Left ventricle myocardium superior (tissue), 1 donor: ENCODE measurements around the gene CELF4. TPM values are rescaled to one million over a fixed set of nuclear protein-coding genes. Genes with fewer than 3 reads are reported as not detected.
A peak's percentile ranks its signal among the peaks of the same experiment; 100 is the strongest.

Experiments
- ATAC-seq: fragments of 200-7000 bp; cut with Tn5 transposase; one replicate; pipeline ENCODE4 v1.9.1; 2020; ENCODE audit warnings: mild to moderate bottlenecking, moderate library complexity
- DNase-seq: peaks from one replicate; pipeline ENCODE4 v3.0.0-alpha.2; 2020
- intact Hi-C: fragments of 100-400 bp; cut with micrococcal nuclease; formaldehyde crosslinking; loops from one replicate; pipeline ENCODE4 v1.11.0; 2022
- total RNA-seq: library from RNA; stranded (reverse); fragmentation: NEBNext Ultra II Directional; extraction: Animal tissue kit (Norgen Biotek cat#: 25700); gene quantifications from one replicate; pipeline ENCODE4 v1.2.1, GENCODE V29; 2021
- donor health status: DM: no; HTN: yes; CAD: no; lungs with severe emphysema.

CELF4 gene
- total RNA-seq, 1 donor from 2014 or later, result 0.52 TPM

- intact Hi-C loops, result no loop called here
- no peak for ATAC-seq
- no peak for DNase-seq
Observed at GRCh38 chr18:37408676-37409265, 156.8 kb downstream of the CELF4 start.

GRCh38 chr18:37407571-37407970, 158.0 kb downstream of the CELF4 start:
- ATAC-seq (no peak), DNase-seq (no peak)
- intact Hi-C loops, result no loop called here

- no peak for ATAC-seq
- intact Hi-C loops, result no loop called here
- DNase-seq, result no peak
Observed at GRCh38 chr18:37405772-37406171, 159.8 kb downstream of the CELF4 start.

GRCh38 chr18:37405229-37405628, 160.4 kb downstream of the CELF4 start:
- DNase-seq (no peak), ATAC-seq (no peak)
- intact Hi-C loops, result no loop called here

- DNase-seq, result no peak
- intact Hi-C loops, result no loop called here
- ATAC-seq, result no peak
Observed at GRCh38 chr18:37403788-37404187, 161.8 kb downstream of the CELF4 start.

- ATAC-seq (peak; percentile 97), DNase-seq (peak; percentile 64)
- intact Hi-C loops, result no loop called here
Observed at GRCh38 chr18:37403100-37403781, 162.4 kb downstream of the CELF4 start.

GRCh38 chr18:37402735-37403099, 162.9 kb downstream of the CELF4 start:
- intact Hi-C loops, result no loop called here
- ATAC-seq, result peak; percentile 18
- DNase-seq, result no peak

- intact Hi-C loops, result no loop called here
- ATAC-seq, result no peak
- no peak for DNase-seq
Observed at GRCh38 chr18:37400802-37401201, 164.8 kb downstream of the CELF4 start.

- ATAC-seq (no peak), DNase-seq (no peak)
- intact Hi-C loops, result no loop called here
Observed at GRCh38 chr18:37398248-37398920, 167.2 kb downstream of the CELF4 start.

- DNase-seq (no peak), ATAC-seq (no peak)
- intact Hi-C loops, result no loop called here
Observed at GRCh38 chr18:37397814-37398213, 167.8 kb downstream of the CELF4 start.

GRCh38 chr18:37396971-37397720, 168.5 kb downstream of the CELF4 start:
- DNase-seq (no peak), ATAC-seq (no peak)
- intact Hi-C loops, result no loop called here

GRCh38 chr18:37395631-37396030, 170.0 kb downstream of the CELF4 start:
- no peak for ATAC-seq
- intact Hi-C loops, result no loop called here
- no peak for DNase-seq

GRCh38 chr18:37395138-37395537, 170.5 kb downstream of the CELF4 start:
- intact Hi-C loops, result no loop called here
- no peak for ATAC-seq
- no peak for DNase-seq

- ATAC-seq (peak; percentile 6), DNase-seq (no peak)
- intact Hi-C loops, result no loop called here
Observed at GRCh38 chr18:37394610-37394965, 171.0 kb downstream of the CELF4 start.

- intact Hi-C loops, result no loop called here
- ATAC-seq (peak; percentile 98), DNase-seq (peak; percentile 87)
Observed at GRCh38 chr18:37393945-37394609, 171.5 kb downstream of the CELF4 start.

- intact Hi-C loops, result no loop called here
- DNase-seq (no peak), ATAC-seq (no peak)
Observed at GRCh38 chr18:37393221-37393827, 172.3 kb downstream of the CELF4 start.

- intact Hi-C loops, result no loop called here
- ATAC-seq, result no peak
- no peak for DNase-seq
Observed at GRCh38 chr18:37392648-37393047, 172.9 kb downstream of the CELF4 start.

- ATAC-seq (no peak), DNase-seq (peak; percentile 3)
- intact Hi-C loops, result no loop called here
Observed at GRCh38 chr18:37391698-37392548, 173.7 kb downstream of the CELF4 start.
